ENCODE results near the gene F13A1. TPM values are rescaled to one million over a fixed set of nuclear protein-coding genes. Genes with fewer than 3 reads are reported as not detected.

The F13A1 gene
- total RNA-seq, 1 experiment from 2014 or later: 1.3 TPM

GRCh38 chr6:6287415-6287814 is 33.0 kb downstream of the F13A1 start:
- H3K4me3 ChIP-seq (ENCODE audit: insufficient read depth, low read depth, low read length): no peak overlapping the region
- no peak for DNase-seq
- H3K36me3 ChIP-seq (replicated peaks; ENCODE audit: control insufficient read depth, insufficient read depth, low read length): no peaks in the 10 kb centered on the region
- no peaks in the 10 kb centered on the region for H3K27me3 ChIP-seq (ENCODE audit: control insufficient read depth, insufficient read depth, low read length)

GRCh38 chr6:6285679-6286078 is 34.8 kb downstream of the F13A1 start:
- DNase-seq: no peak
- H3K4me3 ChIP-seq (ENCODE audit: insufficient read depth, low read depth, low read length): no peak overlapping the region
- H3K36me3 ChIP-seq (replicated peaks; ENCODE audit: control insufficient read depth, insufficient read depth, low read length): no peaks in the 10 kb centered on the region
- H3K27me3 ChIP-seq (ENCODE audit: control insufficient read depth, insufficient read depth, low read length): no peaks in the 10 kb centered on the region

DNA sequence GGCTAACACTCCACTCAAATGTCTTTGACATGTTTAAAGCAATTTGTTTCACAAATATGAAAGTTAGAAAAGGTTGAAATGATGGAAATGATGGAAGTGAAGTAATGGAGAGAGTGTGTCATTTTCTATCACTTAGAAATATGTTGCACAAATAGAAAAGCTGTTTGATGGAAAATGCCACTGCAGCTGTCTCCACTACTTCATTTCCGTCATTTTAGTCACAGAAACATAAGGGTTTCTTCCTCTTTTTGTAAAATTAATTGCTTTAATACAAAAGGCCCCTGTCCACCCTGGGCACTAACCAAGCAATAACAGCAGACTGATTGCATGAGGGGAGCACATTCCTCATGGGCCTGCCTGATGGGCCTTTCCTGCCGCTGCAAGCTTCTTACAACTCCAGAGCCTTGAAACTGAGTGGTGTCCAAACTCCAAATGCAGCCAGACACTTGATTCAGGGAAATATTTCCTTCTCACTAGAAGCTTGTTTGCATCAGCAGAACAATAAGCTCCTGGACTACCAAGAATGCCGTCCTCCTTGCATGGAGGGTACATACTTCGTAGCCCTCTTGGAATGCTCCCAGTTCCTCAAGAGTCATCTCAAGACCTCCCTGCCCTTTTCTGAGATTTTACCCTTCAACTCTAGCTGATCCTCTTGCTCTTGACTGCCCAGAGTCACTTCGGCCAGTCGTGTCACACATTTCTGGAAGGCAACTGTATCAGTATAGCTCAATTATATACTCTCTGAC is 36.1 kb downstream of the F13A1 start:
- Histone ChIP-seq H3K4me3 (ENCODE audit: insufficient read depth, low read depth, low read length) (no peak overlapping the region), H3K36me3 (replicated peaks; ENCODE audit: control insufficient read depth, insufficient read depth, low read length) (no peaks in the 10 kb centered on the region), H3K27me3 (ENCODE audit: control insufficient read depth, insufficient read depth, low read length) (no peaks in the 10 kb centered on the region)
- no peak for DNase-seq

DNA sequence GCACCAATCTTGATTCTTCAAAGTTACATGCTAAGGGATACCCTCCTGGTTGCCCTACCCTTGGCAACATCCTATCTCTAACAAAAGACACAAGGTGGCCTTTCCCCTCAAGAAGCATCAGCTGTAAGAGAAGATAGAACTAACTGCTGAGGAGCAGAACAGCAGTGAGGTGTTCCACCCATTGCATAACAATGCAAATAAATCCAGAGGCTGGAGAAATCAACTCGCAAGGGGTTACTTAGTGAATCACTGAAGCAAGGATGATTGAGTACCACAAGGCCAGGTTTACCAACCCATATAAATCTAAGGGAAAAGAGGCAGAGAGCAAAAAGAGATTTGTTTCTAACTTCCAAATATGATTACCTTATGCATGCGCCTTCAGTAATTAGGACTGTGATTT is 36.7 kb downstream of the F13A1 start:
- H3K36me3 ChIP-seq (replicated peaks; ENCODE audit: control insufficient read depth, insufficient read depth, low read length): no peaks in the 10 kb centered on the region
- no peak overlapping the region for H3K4me3 ChIP-seq (ENCODE audit: insufficient read depth, low read depth, low read length)
- DNase-seq: no peak
- no peaks in the 10 kb centered on the region for H3K27me3 ChIP-seq (ENCODE audit: control insufficient read depth, insufficient read depth, low read length)

GRCh38 chr6:6282716-6283115 is 37.7 kb downstream of the F13A1 start:
- Histone ChIP-seq H3K36me3 (replicated peaks; ENCODE audit: control insufficient read depth, insufficient read depth, low read length) (no peaks in the 10 kb centered on the region), H3K27me3 (ENCODE audit: control insufficient read depth, insufficient read depth, low read length) (no peaks in the 10 kb centered on the region), H3K4me3 (ENCODE audit: insufficient read depth, low read depth, low read length) (no peak overlapping the region)
- no peak for DNase-seq

DNA sequence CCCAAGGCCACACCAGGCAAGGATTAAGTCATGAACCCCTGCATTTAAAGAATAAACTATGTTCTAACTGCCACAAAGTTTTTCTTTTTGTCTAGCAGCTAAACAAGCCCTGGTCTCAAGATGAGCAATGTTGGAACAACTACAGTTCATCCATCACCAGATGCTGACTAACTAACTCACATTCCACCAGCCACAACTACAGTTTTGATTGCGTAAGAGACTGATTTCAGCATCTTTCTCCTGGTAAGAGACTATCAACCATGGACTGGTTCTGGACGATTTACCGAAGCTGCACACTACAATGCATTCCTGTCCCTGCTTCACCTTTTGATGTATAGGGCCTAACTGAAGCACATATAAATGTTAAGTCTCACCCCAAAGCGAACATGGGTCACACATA is 43.0 kb downstream of the F13A1 start:
- no peak for DNase-seq

GRCh38 chr6:6270948-6271535 is 49.4 kb downstream of the F13A1 start:
- Histone ChIP-seq H3K27me3 (ENCODE audit: control insufficient read depth, insufficient read depth, low read length) (no peaks in the 10 kb centered on the region), H3K4me3 (ENCODE audit: insufficient read depth, low read depth, low read length) (no peak overlapping the region), H3K36me3 (replicated peaks; ENCODE audit: control insufficient read depth, insufficient read depth, low read length) (no peaks in the 10 kb centered on the region)
- DNase-seq: no peak

More for the DNA sequence above, 43.0 kb downstream of the F13A1 start:
- H3K4me3 ChIP-seq (ENCODE audit: insufficient read depth, low read depth, low read length): no peak overlapping the region
- H3K36me3 ChIP-seq (replicated peaks; ENCODE audit: control insufficient read depth, insufficient read depth, low read length): no peaks in the 10 kb centered on the region
- no peaks in the 10 kb centered on the region for H3K27me3 ChIP-seq (ENCODE audit: control insufficient read depth, insufficient read depth, low read length)

DNA sequence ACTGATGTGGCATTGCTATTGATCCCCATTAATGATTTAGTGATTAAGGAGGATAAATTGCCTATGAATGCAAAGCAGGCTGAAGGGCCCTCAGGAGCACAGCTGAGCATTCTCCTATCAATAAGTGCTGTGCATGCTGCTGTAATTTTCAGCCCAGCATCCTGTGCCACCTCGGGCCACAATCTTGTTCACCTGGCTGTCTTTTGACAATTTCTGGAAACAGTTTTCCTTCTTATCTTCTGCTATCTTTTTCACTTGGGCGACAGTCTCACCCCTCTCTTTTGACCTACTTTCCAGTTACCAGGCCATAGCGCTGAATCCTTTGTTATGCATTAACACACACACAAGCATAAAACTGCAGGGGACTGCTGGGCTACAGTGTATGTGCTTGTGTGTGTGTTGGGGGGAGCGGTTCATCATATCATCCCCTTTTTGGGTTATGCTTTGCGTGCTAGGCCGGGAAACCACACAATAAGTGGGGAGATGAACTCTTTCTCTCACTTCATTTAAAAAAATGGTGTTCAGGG is 60.2 kb downstream of the F13A1 start:
- DNase-seq: peak; percentile 22
- H3K36me3 ChIP-seq (replicated peaks; ENCODE audit: control insufficient read depth, insufficient read depth, low read length): no peaks in the 10 kb centered on the region
- no peak overlapping the region for H3K4me3 ChIP-seq (ENCODE audit: insufficient read depth, low read depth, low read length)
- H3K27me3 ChIP-seq (ENCODE audit: control insufficient read depth, insufficient read depth, low read length): no peaks in the 10 kb centered on the region

- Histone ChIP-seq H3K27me3 (ENCODE audit: control insufficient read depth, insufficient read depth, low read length) (no peaks in the 10 kb centered on the region), H3K4me3 (ENCODE audit: insufficient read depth, low read depth, low read length) (no peak overlapping the region), H3K36me3 (replicated peaks; ENCODE audit: control insufficient read depth, insufficient read depth, low read length) (no peaks in the 10 kb centered on the region)
- no peak for DNase-seq
Observed at GRCh38 chr6:6256886-6257285, 63.6 kb downstream of the F13A1 start.

DNA sequence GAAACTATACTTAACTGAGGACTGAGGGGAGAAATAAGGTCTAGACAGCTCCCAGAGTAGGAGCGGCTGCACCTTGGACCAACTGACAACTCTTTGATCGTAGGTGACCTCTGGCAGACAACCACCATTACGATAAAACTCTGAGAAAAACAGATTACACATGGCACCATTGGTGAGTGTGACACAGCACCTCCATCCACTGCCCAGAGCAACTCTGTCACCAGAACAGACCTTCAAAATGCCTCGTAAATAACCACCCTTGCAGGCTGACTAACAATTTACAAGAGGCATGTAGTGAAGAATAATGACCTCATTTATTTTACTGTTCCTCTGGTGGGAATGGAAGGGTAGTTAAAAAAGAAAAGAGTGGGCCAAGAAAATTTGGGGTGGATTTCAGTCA is 64.2 kb downstream of the F13A1 start:
- Histone ChIP-seq H3K4me3 (ENCODE audit: insufficient read depth, low read depth, low read length) (no peak overlapping the region), H3K27me3 (ENCODE audit: control insufficient read depth, insufficient read depth, low read length) (no peaks in the 10 kb centered on the region), H3K36me3 (replicated peaks; ENCODE audit: control insufficient read depth, insufficient read depth, low read length) (no peaks in the 10 kb centered on the region)
- no peak for DNase-seq

DNA sequence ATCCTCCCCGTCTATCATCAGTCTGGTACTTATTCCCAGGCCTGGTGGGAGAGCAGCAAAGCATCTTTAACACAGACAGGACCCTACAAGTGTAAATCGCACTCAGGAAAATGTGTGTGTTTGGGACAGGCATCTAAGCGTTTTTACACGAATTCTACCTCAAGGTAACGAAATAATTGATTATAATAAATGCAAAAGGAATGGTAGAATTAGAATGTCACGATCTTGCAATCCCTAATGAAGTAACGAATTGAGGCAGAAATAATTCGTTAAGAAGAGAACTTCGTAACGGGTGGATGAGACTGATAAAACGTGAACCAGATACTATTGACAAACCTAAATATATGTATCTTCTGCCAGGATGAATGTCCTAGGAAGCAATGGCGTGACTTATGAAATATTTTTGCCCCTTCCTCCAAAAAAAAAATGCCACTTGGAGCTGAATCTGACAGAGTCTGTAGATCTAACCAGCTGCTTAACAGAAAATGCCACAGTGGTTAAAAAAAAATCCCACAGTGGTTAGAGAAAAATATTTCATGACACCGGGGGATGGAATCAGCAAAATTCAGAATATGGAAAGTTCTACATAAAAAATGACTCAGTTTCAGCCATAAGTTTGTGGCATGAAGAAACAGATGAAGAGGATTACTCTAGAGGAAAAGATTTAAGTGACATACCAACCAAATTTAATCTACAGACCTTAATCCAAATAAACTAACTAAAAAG is 68.7 kb downstream of the F13A1 start:
- no peak overlapping the region for H3K4me3 ChIP-seq (ENCODE audit: insufficient read depth, low read depth, low read length)
- no peaks in the 10 kb centered on the region for H3K36me3 ChIP-seq (replicated peaks; ENCODE audit: control insufficient read depth, insufficient read depth, low read length)
- no peaks in the 10 kb centered on the region for H3K27me3 ChIP-seq (ENCODE audit: control insufficient read depth, insufficient read depth, low read length)
- DNase-seq: no peak

DNA sequence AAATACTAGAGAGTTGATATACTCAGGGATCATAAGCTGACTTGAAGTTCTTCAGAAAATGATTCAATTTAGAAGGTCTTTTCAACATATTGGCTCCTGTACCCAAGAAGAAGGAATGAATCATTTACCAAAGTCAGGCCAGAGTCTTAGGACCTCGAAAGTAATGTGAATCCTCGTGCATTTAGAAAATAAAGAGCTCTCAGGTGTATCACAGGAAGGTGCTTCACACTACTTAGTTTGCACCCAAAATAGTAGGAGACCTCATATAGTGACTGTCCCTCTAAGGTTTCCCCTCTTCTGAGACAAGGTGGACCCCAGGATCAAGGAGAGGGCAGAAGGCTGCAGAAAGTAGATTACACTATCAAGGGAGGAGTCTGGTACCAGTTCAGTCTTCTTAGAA is 71.8 kb downstream of the F13A1 start:
- H3K4me3 ChIP-seq (ENCODE audit: insufficient read depth, low read depth, low read length): no peak overlapping the region
- H3K36me3 ChIP-seq (replicated peaks; ENCODE audit: control insufficient read depth, insufficient read depth, low read length): no peaks in the 10 kb centered on the region
- H3K27me3 ChIP-seq (ENCODE audit: control insufficient read depth, insufficient read depth, low read length): no peaks in the 10 kb centered on the region
- DNase-seq: no peak

DNA sequence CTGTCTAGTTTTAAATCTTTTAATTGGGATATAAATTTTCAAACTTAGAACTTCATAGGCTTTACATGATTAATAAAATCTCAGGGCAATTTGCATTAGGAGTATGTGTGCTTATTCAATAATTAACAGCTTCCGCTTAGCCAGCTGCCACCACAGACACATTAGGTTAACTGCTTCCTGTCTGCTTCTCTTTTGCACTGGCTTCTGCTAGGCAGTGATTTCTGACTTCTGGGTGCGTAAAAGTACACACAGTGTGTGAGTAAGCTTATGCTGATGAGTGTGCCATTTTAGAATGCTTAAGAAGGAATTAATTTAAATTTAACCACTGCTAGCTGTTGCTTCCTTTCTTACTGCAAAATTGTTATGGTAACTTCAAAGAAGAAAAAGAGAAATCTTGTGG is 73.9 kb downstream of the F13A1 start:
- H3K27me3 ChIP-seq (ENCODE audit: control insufficient read depth, insufficient read depth, low read length): no peaks in the 10 kb centered on the region
- no peak overlapping the region for H3K4me3 ChIP-seq (ENCODE audit: insufficient read depth, low read depth, low read length)
- H3K36me3 ChIP-seq (replicated peaks; ENCODE audit: control insufficient read depth, insufficient read depth, low read length): no peaks in the 10 kb centered on the region
- no peak for DNase-seq

DNA sequence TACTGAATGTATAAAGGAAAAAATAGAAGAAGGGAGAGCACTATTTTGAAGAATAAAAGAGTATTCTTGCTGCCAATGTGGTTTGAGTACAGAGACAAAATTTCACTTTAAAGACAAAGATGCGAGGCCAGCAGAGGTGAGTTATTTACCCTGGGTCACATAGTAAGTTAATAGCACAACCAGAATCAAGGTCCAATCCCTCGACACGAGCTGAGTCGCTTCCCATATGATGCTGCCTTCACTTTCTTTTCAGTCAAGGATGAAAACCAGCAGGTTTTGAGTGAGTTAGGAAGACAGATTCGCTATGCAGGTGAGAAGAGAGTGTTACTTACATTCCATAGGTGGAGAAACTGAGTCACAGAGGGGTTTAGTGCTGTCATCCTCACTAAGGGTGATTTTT is 75.8 kb downstream of the F13A1 start:
- Histone ChIP-seq H3K27me3 (ENCODE audit: control insufficient read depth, insufficient read depth, low read length) (no peaks in the 10 kb centered on the region), H3K4me3 (ENCODE audit: insufficient read depth, low read depth, low read length) (no peak overlapping the region), H3K36me3 (replicated peaks; ENCODE audit: control insufficient read depth, insufficient read depth, low read length) (no peaks in the 10 kb centered on the region)
- DNase-seq: no peak

- H3K27me3 ChIP-seq (ENCODE audit: control insufficient read depth, insufficient read depth, low read length): no peaks in the 10 kb centered on the region
- DNase-seq: no peak
- H3K4me3 ChIP-seq (ENCODE audit: insufficient read depth, low read depth, low read length): no peak overlapping the region
- H3K36me3 ChIP-seq (replicated peaks; ENCODE audit: control insufficient read depth, insufficient read depth, low read length): no peaks in the 10 kb centered on the region
Observed at GRCh38 chr6:6243846-6244245, 76.6 kb downstream of the F13A1 start.
